Umbilical cord (tissue), 1 donor: Measurements from ENCODE around the gene MAP3K21. TPM values are rescaled to one million over a fixed set of nuclear protein-coding genes. Genes with fewer than 3 reads are reported as not detected.

Source experiments
- total RNA-seq: library from RNA; depleted of rRNA; stranded (reverse); fragments of >200 nt; gene quantifications from one replicate; pipeline ENCODE4 v1.2.3, GENCODE V29; 2014; ENCODE audit warnings: low replicate concordance; ENCODE audit not compliant: insufficient read depth

MAP3K21 gene
- total RNA-seq, 1 donor from 2014 or later = 3.6 TPM

Other genes starting within 250 kb of the MAP3K21 start
- gene PCNX2, start 32.0 kb upstream of the MAP3K21 start, total RNA-seq = 12.5 TPM